ENCODE measurements around the gene PCGF2. TPM values are rescaled to one million over a fixed set of nuclear protein-coding genes. Genes with fewer than 3 reads are reported as not detected.

PCGF2 gene
- total RNA-seq, 1 donor from 2014 or later: 56.2 TPM

DNA sequence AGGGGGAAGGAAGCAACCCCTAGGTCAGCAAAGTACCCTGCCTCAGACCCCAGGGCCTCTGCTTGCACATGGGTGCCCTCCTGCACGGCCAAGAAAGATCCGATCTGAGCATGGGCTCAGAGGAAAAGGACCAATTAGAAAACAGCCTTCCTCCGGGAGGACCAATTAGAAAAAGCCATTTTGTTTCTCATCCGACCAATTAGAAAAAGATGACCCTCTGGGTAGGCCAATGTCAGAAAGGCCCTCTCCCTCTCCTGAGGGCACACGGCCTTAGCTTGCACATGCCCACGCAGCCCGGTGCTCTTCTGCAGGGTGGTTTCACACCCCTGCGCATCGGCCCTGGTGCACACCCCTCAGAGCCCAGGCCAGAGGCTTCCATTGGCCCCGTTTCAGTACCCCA, 23.1 kb downstream of the PCGF2 start:
- no peak for DNase-seq (ENCODE audit: low spot score)
- intact Hi-C loops (cut with DNase I): no loop called here
- no peak for ATAC-seq

DNA sequence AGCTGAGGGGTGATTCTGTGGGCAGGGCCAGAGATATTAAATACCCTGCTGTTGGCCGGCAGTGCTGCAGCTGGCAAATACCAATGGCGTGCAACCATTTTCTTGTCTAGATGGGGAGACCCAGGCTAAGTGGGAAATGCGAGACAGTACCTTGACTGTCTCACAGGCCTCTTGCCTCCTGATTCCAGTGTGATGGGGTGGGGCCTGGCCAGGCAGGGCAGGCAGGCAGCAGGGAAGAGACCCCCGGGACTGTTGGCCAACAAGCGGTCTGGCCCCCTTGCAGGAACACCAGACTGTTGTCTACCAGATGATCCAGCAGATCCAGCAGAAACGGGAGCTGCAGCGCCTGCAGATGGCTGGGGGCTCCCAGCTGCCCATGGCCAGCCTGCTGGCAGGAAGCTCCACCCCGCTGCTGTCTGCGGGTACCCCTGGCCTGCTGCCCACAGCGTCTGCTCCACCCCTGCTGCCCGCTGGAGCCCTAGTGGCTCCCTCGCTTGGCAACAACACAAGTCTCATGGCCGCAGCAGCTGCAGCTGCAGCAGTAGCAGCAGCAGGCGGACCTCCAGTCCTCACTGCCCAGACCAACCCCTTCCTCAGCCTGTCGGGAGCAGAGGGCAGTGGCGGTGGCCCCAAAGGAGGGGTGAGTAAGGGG, 23.7 kb downstream of the PCGF2 start:
- intact Hi-C loops (cut with DNase I): no loop called here
- ATAC-seq (peak; percentile 53), DNase-seq (ENCODE audit: low spot score) (peak; percentile 80)

DNA sequence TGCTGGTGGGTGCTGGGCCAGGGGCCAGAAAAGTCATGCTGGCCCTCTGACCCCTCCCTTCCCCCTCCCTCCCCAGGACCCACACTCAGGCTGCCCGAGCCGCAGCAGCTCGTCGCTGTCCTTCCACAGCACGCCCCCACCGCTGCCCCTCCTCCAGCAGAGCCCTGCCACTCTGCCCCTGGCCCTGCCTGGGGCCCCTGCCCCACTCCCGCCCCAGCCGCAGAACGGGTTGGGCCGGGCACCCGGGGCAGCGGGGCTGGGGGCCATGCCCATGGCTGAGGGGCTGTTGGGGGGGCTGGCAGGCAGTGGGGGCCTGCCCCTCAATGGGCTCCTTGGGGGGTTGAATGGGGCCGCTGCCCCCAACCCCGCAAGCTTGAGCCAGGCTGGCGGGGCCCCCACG, 26.3 kb downstream of the PCGF2 start:
- DNase-seq (ENCODE audit: low spot score): no peak
- no peak for ATAC-seq
- intact Hi-C loops (cut with DNase I): no loop called here

DNA sequence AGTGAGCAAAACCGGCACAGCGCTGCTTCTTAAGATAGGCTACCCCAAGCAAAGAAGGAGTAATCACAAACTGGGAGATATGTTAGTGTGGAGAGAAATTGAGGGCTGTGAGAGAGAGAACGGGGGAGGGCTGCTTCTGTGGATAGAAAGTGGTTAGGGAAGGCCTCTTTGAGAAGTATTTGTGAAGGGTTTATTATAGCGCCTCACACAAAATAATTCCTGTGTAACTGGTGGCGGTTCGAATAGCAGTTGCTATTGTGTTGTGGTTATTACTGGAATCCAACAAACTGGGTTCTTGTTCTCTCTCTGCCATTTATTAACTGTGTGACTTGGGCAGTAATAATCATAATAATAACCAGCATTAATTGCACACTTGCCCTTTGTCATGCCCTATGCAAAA, 27.2 kb downstream of the PCGF2 start:
- DNase-seq (ENCODE audit: low spot score) (no peak), ATAC-seq (no peak)
- intact Hi-C loops (cut with DNase I): no loop called here

DNA sequence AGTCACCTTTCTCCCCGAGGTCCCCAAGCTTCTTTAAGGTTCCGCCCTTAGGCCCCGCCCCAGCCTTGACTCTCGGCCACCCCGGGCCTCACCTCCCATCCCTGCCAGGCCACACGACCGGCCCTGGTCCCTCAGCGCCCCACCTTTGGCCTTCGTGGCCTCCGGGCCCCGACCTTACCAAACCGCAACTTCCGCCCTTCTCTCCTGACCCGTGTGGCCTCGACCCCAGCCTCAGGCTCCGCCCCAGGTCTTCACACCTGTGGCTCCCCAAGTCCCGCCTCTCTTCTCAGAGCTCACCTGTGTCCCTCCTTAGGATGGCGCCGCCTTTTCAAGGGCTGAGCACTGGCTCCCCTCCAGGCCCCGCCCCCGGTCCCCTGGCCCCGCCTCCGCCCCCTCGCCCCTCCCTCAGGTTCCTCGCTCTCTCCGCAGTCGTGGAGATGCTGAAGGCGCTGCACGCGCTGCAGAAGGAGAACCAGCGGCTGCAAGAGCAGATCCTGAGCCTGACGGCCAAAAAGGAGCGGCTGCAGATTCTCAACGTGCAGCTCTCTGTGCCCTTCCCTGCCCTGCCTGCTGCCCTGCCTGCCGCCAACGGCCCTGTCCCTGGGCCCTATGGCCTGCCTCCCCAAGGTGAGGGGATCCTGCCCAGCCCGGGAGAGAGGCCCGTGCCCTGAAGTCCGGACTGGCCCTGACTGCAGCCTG, 28.0 kb downstream of the PCGF2 start:
- ATAC-seq (no peak), DNase-seq (ENCODE audit: low spot score) (no peak)
- intact Hi-C loops (cut with DNase I): no loop called here

DNA sequence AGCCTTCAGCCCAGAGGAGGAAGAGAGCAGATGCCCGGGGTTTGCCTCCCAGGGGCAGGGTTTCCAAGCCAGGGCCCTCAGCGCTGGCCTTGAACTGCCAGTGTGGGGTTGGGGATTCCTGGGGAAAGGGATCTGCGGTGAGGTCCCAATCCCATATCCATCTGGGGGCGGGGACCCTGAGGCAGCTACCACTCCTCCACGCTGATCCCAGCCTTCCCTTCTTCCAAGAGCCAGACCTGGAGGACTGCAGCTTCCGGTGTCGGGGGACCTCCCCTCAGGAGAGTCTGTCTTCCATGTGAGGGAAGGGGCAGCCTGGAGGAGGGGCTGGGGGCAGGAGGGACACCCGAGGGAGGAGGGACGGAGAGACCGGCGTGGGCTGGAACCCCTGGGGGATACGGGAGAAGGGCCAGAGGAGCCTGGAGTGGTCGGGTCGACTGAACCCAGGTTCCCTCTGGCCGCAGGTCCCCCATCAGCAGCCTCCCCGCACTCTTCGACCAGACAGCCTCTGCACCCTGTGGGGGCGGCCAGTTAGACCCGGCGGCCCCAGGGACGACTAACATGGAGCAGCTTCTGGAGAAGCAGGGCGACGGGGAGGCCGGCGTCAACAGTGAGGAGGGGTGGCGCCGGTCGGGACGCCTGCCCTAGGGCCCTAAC, 28.7 kb downstream of the PCGF2 start:
- DNase-seq (ENCODE audit: low spot score) (no peak), ATAC-seq (no peak)
- intact Hi-C loops (cut with DNase I): no loop called here

DNA sequence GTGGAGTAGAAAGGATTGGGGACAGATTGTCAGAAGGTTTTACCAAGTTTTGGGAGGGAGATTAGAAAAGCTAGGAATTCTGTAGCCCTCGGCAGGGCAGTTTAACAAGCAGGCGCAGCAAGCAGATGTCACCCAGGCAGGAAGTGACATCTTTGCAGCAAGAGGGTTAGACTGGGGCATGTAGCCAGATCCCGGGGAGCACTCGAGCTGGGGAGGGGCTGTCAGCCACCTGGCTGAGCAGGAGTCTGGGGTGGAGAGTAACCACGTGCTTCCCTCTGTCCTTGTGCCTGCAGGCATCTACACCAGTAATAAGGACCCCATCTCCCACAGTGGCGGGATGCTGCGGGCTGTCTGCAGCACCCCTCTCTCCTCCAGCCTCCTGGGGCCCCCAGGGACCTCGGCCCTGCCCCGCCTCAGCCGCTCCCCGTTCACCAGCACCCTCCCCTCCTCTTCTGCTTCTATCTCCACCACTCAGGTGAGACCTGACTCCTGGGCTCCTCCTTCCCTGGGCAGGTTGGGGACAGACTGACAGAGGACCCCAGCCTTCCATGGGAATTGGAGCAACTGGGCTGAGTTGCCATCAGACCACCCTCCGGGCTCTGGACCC, 30.9 kb downstream of the PCGF2 start:
- intact Hi-C loops (cut with DNase I): no loop called here
- ATAC-seq (no peak), DNase-seq (ENCODE audit: low spot score) (no peak)

DNA sequence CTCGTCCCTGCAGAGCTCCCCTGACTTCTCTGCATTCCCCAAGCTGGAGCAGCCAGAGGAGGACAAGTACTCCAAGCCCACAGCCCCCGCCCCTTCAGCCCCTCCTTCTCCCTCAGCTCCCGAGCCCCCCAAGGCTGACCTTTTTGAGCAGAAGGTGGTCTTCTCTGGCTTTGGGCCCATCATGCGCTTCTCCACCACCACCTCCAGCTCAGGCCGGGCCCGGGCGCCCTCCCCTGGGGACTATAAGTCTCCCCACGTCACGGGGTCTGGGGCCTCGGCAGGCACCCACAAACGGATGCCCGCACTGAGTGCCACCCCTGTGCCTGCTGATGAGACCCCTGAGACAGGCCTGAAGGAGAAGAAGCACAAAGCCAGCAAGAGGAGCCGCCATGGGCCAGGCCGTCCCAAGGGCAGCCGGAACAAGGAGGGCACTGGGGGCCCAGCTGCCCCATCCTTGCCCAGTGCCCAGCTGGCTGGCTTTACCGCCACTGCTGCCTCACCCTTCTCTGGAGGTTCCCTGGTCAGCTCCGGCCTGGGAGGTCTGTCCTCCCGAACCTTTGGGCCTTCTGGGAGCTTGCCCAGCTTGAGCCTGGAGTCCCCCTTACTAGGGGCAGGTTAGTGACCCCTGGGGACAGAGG, 31.6 kb downstream of the PCGF2 start:
- DNase-seq (ENCODE audit: low spot score) (no peak), ATAC-seq (no peak)
- intact Hi-C loops (cut with DNase I): no loop called here

DNA sequence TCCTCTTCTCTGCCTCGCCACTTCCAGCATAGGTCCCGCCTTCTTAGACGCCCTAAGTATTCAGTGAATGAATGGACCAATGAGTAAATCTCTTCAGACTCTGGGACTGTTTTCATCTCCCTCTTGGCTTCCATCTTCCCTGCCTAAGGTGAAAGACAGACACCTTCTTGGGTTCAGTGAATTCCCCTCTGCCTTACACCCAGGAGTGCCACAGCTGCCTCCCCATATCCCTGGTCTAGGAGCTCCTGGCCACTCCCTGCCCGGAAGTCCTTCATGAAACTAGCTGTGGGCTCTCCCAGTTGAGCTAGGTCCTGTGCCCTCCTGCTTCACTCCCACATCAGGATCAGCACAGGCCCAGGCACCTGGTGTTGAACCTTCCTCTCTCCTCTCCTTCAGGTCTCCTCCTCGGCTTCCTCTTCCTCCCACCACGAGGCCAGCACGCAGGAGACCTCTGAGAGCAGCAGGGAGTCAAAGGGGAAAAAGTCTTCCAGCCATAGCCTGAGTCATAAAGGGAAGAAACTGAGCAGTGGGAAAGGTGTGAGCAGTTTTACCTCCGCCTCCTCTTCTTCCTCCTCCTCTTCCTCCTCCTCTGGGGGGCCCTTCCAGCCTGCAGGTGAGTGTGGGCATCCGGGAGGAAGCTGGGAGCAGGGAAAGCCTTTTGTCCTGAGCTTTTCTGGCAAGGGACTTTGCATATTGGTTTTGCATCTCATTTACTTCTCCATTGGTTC, 32.8 kb downstream of the PCGF2 start:
- no peak for ATAC-seq
- DNase-seq (ENCODE audit: low spot score): no peak
- intact Hi-C loops (cut with DNase I): no loop called here

DNA sequence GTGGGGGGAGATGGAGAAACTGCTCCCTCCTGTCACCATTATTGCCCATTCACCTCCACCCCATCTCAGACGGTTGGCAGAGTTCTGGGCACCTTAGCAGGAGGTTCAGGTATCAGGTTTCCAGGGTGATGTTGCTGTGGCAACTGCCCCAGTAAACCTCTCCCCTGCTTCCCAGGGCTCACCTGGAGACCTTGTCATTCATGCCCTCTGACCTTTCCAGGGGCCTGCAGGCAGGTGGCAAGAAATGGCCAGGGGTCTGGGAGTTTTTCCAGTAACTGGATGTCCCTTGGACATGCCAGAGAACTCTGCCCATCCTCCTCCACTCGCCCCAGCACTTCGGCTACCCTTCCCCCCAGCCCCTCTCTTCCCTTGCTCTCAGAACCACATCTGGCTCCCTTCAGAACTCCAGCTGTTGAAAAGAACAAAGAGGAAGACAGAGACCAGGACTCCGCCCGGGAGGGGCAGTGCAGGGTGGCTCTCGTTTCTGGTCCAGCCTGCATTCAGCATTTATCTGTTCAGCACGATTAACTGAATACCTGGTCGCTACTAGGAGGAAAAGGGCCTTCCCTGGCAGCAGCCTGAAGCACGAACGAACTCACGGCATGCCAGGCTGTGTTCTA, 34.6 kb downstream of the PCGF2 start:
- intact Hi-C loops (cut with DNase I): no loop called here
- ATAC-seq (no peak), DNase-seq (ENCODE audit: low spot score) (no peak)

DNA sequence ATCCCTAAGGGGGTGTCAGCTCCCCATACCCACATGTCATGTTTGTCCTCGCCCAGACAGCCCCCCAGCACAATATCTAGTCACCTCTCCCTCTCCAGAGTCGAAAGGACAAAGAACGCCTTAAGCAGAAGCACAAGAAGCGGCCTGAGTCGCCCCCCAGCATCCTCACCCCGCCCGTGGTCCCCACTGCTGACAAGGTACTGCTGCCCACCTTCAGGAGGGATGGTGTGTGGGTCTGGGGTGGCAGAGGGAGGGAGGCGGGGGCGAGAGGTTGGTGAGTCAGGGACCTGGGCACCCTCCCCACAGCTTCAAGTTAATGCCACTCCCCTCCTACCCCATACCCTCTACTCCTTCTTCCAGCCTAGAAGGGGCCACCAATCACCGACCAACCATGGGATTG, 35.5 kb downstream of the PCGF2 start:
- intact Hi-C loops (cut with DNase I): no loop called here
- DNase-seq (ENCODE audit: low spot score) (no peak), ATAC-seq (no peak)

DNA sequence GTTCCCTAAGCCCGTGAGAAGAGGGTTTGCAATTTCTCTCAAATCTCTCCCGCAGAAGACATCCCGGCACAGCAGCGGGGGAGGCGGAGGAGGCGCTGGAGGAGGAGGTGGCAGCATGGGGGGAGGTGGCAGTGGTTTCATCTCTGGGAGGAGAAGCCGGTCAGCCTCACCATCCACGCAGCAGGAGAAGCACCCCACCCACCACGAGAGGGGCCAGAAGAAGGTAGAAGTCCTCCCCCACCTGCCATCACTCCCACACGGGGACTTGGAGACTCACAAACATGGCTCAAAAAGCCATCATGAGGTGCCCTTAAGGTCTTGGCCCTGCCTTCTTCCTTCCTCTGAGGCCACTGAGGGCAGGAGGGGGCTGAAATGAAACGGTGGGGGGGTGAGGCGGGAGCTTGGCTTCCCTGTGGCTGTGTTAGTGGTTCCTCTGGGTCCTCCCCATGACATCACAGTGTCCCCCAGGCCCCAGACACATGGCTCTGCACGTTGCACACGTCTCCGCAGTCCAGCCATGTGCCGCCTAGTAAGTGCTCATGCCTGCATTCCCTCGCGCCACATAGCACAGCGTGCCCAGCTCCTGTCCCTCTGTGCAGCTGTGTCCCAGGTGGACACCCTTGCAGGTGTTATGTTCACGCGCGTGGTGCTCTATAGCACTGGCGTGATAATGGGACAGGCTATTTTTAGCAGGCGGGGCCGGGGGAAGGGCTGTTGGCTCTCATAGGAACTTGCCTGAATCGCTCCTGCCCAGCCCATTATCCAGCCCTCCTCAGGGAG, 36.2 kb downstream of the PCGF2 start:
- ATAC-seq: no peak
- intact Hi-C loops (cut with DNase I): no loop called here
- no peak for DNase-seq (ENCODE audit: low spot score)

DNA sequence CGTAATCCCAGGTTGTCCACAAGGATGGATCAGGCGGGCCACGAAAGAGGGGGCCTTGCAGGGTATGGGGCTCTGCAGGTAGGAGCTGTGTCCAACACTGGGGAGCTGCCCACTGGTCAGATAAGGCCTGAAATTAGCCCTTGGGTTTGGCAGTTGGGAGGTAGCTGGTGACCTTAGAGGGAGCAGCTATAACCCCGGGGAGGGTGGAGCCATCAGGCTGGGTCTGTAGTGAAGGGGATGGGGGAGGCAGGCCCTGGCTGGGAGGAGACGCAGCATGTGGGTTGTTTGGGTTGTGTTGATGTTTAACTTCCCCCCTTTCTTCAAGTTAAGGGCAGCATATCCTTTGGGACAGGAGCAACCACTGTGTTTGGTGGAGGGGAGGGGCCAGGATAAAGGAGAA, 37.2 kb downstream of the PCGF2 start:
- intact Hi-C loops (cut with DNase I): no loop called here
- ATAC-seq (no peak), DNase-seq (ENCODE audit: low spot score) (no peak)

DNA sequence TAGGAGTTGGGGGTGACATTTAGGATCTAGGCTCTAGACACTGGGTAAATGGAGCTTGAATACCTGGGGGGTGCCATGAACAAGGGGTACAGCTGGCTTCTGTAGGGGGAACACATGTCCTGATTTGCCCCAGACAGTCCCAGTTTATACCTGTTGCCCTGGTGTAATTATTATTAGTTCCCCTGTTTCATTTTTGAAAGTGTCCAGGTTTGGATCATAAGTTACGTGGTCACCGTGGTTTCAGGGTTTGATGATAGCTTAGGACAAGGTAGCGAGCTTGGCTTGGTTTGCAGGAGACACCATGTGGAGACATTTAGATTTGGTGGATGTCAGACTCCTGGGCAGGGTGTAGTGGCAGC, 37.6 kb downstream of the PCGF2 start:
- intact Hi-C loops (cut with DNase I): no loop called here
- no peak for DNase-seq (ENCODE audit: low spot score)
- ATAC-seq: no peak

DNA sequence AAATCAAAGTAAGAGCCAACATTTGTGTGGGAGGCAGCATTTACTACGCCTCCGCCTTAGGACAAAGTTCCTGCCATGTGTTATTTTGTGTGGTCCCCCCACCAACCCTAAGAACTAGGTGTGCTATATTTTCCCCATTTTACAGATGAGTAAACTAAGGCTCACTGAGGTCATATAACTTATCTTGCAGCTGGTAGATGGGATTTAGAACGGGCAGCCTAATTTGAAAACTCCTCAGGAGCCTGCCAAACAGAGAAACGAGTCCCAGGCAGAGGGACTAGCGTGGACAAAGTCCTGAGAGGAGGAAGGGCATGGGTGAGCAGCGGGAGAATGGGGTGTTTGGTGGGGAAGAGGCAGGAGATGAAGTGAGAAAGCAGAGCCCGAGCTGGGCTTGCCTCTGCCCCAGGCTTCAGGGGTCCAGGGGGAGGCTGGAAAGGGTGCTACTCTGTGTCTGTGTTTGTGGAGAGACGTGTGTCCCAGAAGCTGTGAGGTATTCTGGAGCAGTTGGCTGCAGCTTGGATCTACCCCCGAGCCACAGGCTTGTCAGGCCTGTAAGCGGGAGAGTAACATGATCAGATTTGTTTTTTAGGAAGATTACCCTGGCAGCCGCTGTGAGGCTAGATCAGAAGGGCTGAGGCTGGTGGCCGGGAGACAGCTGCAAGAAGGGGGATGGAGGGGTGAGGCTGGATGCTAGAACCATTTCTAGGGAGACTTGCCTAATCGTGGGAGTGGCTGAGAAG, 38.1 kb downstream of the PCGF2 start:
- DNase-seq (ENCODE audit: low spot score) (no peak), ATAC-seq (no peak)
- intact Hi-C loops (cut with DNase I): no loop called here

DNA sequence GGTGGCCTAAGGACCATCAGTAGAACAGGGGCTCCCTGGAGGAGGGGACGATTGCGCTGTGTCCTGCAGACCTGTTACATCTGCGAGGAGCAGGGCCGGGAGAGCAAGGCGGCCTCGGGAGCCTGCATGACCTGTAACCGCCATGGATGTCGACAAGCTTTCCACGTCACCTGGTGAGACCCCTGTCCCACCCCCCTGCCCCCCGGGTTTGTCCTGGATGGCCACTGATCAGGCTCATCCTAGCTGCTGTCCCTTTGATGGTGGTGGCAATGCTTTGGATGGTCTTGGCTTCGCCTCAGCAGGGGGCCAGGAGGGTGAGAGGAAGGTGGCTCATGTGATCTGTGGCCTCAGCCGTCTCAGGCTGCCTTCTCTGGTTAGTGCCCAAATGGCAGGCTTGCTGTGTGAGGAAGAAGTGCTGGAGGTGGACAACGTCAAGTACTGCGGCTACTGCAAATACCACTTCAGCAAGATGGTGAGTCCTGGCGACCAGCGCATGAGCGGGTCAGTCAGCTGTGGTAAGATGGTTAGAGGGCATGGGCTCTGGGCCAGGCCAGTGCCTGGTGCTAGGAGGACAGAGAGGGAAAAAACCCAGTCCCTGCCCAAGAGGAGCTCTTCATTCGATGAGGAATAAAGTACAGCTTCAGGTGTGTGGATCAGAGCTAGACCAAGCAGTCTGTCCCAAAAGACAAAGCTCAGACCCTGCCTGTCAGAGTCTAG, 38.9 kb downstream of the PCGF2 start:
- intact Hi-C loops (cut with DNase I): no loop called here
- ATAC-seq: no peak
- no peak for DNase-seq (ENCODE audit: low spot score)

Measured in sciatic nerve (tissue), 2 donors.